ENCODE measurements around the gene PEAR1.

PEAR1 gene

DNA sequence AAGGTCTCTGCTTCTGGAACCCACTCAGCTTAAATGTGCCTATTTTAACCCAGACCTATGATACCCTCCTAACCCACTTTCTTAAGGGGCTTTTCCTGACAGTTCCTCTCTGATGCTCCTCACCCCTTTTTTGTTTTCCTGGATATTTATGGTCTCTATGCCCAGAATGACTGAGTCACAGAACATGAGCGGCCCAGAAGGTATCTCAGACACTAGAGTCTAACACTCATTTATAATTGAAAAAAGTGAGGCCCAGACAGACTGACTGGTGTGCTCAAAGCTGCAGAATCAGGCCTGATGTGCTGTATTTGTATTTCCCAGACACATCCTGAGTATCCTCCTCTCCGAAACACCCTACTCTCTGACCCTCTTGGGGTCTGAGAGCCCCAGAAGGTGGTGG lies 70.9 kb downstream of the PEAR1 start:
- no peak for DNase-seq (ENCODE audit: low read depth, low spot score)
- no peak overlapping the region for H3K4me3 ChIP-seq (ENCODE audit: low read depth, low read length)
- TF ChIP-seq, protein P1, sequence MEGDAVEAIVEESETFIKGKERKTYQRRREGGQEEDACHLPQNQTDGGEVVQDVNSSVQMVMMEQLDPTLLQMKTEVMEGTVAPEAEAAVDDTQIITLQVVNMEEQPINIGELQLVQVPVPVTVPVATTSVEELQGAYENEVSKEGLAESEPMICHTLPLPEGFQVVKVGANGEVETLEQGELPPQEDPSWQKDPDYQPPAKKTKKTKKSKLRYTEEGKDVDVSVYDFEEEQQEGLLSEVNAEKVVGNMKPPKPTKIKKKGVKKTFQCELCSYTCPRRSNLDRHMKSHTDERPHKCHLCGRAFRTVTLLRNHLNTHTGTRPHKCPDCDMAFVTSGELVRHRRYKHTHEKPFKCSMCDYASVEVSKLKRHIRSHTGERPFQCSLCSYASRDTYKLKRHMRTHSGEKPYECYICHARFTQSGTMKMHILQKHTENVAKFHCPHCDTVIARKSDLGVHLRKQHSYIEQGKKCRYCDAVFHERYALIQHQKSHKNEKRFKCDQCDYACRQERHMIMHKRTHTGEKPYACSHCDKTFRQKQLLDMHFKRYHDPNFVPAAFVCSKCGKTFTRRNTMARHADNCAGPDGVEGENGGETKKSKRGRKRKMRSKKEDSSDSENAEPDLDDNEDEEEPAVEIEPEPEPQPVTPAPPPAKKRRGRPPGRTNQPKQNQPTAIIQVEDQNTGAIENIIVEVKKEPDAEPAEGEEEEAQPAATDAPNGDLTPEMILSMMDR (IDR thresholded peaks at IDR 0.05; ENCODE audit: low read depth, low read length): no peak
- in situ Hi-C loops (cut with HindIII; ENCODE audit: low sequenced_read_pairs): no loop called here
